Right ventricle myocardium inferior (tissue), 1 donor: ENCODE measurements around the gene HTR6. TPM values are rescaled to one million over a fixed set of nuclear protein-coding genes. Genes with fewer than 3 reads are reported as not detected.
"Not testable (repeated sequence)": the region's sequence is repeated elsewhere in the genome, so short reads cannot be mapped to it uniquely, and the experiment has no call there.

Experiments
- ATAC-seq: fragments of 200-7000 bp; cut with Tn5 transposase; one replicate; pipeline ENCODE4 v1.9.1; 2020; ENCODE audit warnings: mild to moderate bottlenecking, moderate library complexity
- DNase-seq: peaks from one replicate; pipeline ENCODE4 v3.0.0; 2021; ENCODE audit errors: missing footprints
- intact Hi-C: fragments of 100-400 bp; cut with DNase I; formaldehyde crosslinking; loops from one replicate; pipeline ENCODE4 v1.11.0; 2022
- long read RNA-seq: library from polyadenylated mRNA; unstranded; transcript quantifications from one replicate; pipeline ENCODE4 v2.0.0, GENCODE V29; 2021
- total RNA-seq: library from RNA; stranded (reverse); fragmentation: NEBNext Ultra II Directional; extraction: Animal tissue kit (Norgen Biotek cat#: 25700); gene quantifications from one replicate; pipeline ENCODE4 v1.2.1, GENCODE V29; 2021
- donor health status: DM: no; HTN: yes; CAD: no; lungs with severe emphysema.

Gene HTR6
- not detected for total RNA-seq
- long read RNA-seq = 0 reads

DNA sequence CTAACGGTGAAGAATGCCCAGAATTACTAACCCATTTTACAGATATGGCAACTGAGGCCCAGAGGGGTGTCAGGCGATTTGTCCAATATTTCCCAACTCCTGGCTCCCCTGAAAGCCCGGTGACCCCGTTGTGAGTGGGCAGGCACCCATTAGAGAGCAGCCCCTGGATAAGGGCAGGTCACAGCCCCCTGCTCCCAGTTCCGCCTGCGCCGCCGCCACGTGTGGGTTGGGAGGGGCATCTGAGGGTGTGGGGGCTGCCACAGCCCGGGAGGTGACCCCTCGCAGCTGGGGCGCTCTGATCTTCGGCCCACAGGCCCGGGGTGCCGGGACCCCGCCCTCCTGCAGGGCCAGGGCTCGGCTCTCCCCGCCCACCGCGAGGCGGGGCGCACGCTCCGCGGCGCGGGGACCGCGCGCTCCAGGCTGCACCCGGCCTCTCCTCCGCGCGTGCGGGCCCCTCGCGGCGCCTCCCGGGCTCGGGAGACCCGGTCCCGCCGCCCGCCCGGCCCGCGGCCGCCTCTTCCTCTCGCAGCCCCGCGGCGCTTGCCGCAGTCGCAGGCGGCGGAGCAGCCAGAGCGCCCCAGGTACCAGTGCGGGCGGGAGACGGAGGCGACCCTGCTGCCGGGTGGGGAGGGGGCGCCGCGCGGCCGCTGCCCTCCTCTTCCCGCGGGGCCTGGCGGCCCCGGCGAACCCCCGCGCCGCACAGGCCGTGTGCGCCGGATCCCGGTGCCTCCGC, at the start of gene HTR6:
TSS of gene HTR6 (plus strand) at position 423 of the 733 bp plus-strand sequence. CDS start 879 bp downstream, outside the sequence.
- ATAC-seq (no peak), DNase-seq (peak; percentile 53)
- intact Hi-C loops = no loop called here

- ATAC-seq (no peak), DNase-seq (no peak)
- intact Hi-C loops = no loop called here
Measured at GRCh38 chr1:19615438-19615837, 49.2 kb upstream of the HTR6 start.

DNA sequence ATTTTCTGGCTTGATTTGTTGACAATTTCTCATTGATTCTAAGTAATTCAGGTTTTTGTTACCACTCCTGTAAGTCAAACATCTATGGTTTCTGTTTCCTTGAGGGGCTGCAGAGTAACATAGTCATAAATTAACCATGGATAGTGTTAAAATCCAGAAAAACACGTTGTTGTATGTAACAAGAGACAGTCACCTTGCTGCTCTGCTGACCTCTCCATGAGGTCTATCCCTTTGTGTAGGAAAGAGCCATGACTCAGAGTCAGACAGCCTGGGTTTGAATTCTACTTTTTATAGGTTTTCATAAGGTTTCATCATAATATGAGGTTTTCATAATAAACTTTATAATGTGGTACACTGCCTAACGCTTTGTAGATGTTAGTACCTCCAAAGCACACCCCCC, 48.2 kb upstream of the HTR6 start:
- intact Hi-C loops = no loop called here
- no peak for ATAC-seq
- no peak for DNase-seq

GRCh38 chr1:19617376-19617775, 47.3 kb upstream of the HTR6 start:
- DNase-seq (no peak), ATAC-seq (no peak)
- intact Hi-C loops = no loop called here

DNA sequence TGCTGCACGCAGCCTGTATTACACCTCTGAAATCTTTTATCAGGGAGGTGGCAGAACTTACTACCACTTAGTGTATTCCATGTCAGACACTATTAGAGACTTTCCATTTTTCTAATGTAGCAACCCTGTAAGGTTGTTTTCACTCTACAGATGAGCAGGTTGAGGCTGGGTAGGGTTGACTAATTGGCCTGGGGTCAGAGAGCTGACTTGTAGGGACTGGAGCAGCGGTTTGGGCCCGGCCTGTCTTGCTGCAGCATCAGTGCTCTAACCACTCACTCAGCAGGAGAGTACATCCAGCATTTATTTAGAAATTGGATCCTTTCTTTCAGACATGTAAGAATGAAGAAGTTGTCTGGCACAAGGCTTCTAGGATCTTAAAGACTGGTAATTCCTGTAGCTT, 46.2 kb upstream of the HTR6 start:
- intact Hi-C loops = no loop called here
- no peak for ATAC-seq
- no peak for DNase-seq

DNA sequence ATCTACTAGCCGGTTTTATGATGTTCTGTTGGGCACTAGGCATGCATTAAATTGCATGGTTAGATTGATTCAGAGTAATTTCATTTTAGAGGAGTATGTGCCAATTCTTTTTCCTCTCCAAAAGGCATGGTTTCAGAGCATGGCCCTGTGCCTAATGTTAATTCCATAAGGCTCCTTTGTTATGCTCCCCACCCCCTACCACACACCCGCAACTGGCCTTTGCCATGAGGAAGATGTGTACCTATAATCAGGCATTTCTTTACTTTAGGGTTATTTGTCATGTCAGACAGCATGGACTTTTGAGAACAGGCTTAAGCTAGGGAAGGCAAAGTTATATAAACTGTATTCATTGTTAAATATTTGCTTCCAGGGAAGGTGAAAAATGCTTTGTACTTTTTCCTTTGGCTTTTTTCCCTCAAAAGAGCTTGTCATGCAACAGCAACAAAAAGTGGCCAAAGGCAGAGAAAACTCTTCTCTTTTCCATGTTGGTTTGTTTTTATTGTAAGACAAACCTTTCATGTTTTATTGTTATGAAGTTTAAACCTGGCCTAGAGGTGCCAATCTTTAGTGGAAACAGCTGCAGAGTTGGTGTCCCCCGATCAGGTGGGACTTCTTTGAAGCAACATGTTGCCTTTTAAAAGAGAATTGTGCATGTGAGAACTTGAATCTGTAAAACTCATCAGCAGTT, 44.8 kb upstream of the HTR6 start:
- ATAC-seq = no peak
- intact Hi-C loops = no loop called here

DNA sequence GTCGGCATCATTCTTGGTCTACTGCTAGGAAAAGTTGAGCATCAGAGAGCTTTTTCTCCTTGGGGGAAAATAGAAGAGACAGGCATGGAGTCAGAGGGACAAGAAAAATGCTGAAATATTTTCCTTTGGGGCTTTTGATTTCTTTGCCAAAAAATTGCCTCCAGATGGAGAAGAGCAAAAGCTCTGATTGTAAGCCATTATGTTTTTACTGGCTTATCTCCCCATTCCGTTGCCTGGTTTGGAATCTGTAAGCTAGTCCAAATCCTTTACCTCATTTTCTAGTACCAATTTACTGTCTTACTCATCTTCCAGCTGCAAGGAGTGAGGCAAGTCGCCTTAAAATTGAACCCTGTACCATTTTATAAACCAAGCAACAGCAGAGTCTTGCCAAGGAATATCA, 43.9 kb upstream of the HTR6 start:
- ATAC-seq (peak; percentile 30), DNase-seq (no peak)
- intact Hi-C loops = no loop called here

More for the DNA sequence above, 44.8 kb upstream of the HTR6 start:
- no peak for DNase-seq

DNA sequence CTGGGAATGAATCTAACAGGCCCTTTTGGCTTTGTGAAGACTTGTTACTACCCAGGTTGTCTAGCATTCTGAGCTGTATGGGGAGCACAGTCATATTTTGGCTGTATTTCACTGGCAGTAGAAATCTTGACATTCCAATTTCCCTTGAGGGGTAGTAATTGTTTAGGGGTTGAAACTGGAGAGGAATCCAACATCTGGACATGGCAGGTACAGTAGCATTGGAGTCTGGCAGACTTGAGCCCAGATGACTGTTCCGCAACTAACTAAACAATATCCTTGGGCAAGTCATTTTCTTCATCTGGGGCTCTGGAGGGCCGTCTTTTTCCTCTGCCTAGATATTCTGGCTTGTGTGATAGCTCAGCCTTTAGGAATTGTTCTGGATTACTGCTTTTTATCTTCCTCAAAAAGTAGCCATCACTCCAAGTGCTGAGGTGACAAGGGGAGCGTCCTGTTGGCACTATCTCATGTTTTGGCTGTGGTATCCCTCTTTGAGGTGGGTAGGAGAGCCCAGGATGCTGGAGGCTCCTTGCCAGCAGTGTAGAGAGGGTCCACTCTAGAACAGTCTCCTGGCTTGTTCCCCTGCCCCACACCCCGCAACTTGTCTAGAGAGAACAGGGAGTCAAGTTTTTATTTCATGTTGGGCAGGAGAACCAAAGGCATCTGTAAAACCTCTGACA, 43.3 kb upstream of the HTR6 start:
- ATAC-seq = no peak
- intact Hi-C loops = no loop called here

DNA sequence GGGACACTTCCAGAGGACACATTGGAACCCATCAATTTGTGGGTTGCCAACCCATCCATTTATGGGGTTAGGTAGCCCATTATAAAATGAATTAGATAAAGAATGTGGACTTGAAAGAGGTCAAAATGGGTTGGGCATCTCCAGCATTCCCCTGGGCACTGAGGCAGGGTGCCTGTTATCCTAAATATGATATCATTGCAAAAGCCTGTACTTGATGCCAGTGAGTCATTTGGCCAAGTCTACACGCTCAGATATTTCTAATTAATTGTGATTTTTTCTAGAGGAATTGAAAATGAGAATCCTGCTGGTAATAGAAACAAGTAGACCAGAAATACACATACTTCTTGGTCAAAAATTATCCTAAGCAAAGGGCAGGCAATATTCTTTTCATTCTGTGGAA, 42.5 kb upstream of the HTR6 start:
- ATAC-seq (no peak), DNase-seq (no peak)
- intact Hi-C loops = no loop called here

More for the DNA sequence above, 43.3 kb upstream of the HTR6 start:
- DNase-seq = no peak

- ATAC-seq (no peak), DNase-seq (no peak)
- intact Hi-C loops = no loop called here
Measured at GRCh38 chr1:19623523-19623922, 41.2 kb upstream of the HTR6 start.

GRCh38 chr1:19625291-19625937, 39.3 kb upstream of the HTR6 start:
- intact Hi-C loops = no loop called here

DNA sequence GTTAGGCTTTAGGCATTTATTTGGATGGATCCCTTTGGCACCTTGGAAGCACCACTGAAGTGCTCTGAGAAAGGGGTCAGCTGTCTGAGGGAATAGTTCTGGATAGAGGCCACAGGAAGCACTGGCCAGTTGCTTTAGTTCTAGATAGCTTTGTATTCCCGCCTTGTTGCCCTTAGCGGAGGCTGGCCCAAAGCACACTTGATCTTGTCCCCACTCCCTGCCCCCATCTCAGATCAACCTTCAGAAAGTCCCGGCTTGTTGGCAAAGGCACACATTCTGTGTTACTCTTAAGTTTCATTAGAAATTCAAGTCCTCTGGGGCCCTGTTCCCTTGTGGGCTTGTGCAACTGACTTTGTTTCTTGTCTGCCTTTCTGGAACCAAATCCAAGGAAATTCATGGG, 35.8 kb upstream of the HTR6 start:
- DNase-seq = no peak
- no peak for ATAC-seq
- intact Hi-C loops = no loop called here

More at GRCh38 chr1:19625291-19625937, 39.3 kb upstream of the HTR6 start:
- ATAC-seq (no peak), DNase-seq (no peak)

GRCh38 chr1:19629357-19629756, 35.3 kb upstream of the HTR6 start:
- DNase-seq (no peak), ATAC-seq (no peak)
- intact Hi-C loops = no loop called here

DNA sequence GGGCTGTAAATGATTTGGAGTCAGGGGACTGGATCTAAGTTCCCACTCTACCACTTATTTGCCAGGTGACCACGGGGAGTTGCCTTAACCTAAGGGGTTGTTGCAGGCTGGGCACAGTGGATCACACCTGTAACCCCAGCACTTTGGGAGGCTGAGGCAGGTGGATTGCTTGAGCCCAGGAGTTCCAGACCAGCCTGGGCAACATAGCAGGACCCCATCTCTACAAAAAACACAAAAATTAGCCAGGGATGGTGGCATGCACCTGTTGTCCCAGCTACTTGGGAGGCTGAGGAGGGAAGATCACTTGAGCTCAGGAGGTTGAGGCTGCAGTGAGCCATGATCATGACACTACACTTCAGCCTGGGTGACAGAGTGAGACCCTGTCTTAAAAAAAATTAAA, 34.5 kb upstream of the HTR6 start:
- intact Hi-C loops, DNase-seq, ATAC-seq: not testable (repeated sequence)

GRCh38 chr1:19630720-19631395, 33.8 kb upstream of the HTR6 start:
- ATAC-seq = no peak
- intact Hi-C loops = no loop called here
- DNase-seq = no peak

DNA sequence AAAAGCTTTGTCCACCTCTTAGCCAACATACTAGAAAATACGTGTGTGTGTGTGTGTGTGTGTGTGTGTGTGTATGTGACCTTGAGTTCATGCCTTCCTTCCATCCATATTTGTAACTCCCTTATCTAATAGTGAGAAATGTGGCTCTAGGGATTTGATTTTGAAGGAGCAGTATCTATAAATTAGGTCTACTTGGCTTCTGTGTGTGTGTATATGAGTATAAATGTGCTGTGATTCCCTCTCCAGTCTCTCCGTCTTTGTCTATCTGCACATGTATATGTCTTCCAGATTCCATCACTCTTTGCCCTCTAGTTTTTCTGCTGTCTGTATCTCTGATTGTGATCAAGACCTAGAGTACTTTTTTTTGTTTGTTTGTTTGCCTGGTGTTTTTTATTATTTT, 32.5 kb upstream of the HTR6 start:
- intact Hi-C loops = no loop called here
- ATAC-seq (no peak), DNase-seq (no peak)

GRCh38 chr1:19633106-19633505, 31.6 kb upstream of the HTR6 start:
- intact Hi-C loops = no loop called here
- ATAC-seq = no peak
- DNase-seq = no peak

DNA sequence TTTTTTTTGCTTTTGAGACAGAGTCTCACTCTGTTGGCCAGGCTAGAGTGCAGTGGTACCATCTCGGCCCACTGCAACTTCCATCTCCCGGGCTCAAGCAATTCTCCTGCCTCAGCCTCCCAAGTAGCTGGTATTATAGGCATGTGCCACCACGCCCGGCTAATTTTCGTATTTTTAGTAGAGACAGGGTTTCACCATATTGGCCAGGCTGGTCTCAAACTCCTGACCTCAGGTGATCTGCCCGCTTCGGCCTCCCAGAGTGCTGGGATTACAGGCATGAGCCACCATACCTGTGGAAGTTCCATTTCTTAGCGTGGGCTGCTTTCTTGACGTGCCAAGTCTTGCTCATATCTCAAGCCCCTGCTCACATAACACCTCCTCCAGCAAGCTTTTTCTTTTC, 29.6 kb upstream of the HTR6 start:
- intact Hi-C loops, ATAC-seq, DNase-seq: not testable (repeated sequence)

DNA sequence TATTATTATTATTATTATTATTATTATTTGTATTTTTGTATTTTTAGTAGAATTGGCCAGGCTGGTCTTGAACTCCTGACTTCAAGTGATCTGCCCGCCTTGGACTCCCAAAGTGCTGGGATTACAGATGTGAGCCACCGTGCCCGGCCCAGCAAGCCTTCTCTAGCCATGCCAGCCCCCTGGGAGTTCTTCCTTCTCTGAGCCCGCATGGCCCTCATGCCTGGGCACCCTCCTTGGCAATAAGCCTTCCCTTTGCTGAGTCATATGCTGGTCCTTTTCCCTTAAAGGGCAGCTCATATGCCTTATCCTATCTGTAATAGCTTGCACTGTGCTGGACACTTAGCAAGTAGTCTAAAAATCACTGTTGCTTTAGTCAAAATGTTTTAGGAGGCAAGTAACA, 29.0 kb upstream of the HTR6 start:
- intact Hi-C loops = no loop called here
- no peak for ATAC-seq
- no peak for DNase-seq
